HG03558 (cell line): ENCODE measurements around the gene ASTN1.

Source experiments
- ATAC-seq: cut with Tn5 transposase; IDR thresholded peaks from one replicate; pipeline ENCODE4 v1.9.1; 2021; ENCODE audit warnings: moderate number of reproducible peaks; ENCODE audit not compliant: unreplicated experiment; ENCODE audit errors: extremely low read depth

The ASTN1 gene

GRCh38 chr1:176943783-176944182, 220.7 kb downstream of the ASTN1 start:
- no peak for ATAC-seq

GRCh38 chr1:176942346-176942745, 222.2 kb downstream of the ASTN1 start:
- ATAC-seq, result no peak

- no peak for ATAC-seq
These were observed 224.5 kb downstream of the ASTN1 start for GRCh38 chr1:176939993-176940392.

GRCh38 chr1:176938375-176938774, 226.1 kb downstream of the ASTN1 start:
- no peak for ATAC-seq

- no peak for ATAC-seq
These were observed 230.1 kb downstream of the ASTN1 start for GRCh38 chr1:176934370-176934769.

GRCh38 chr1:176932114-176933104, 232.1 kb downstream of the ASTN1 start:
- no peak for ATAC-seq

GRCh38 chr1:176931526-176931925, 233.0 kb downstream of the ASTN1 start:
- ATAC-seq, result no peak

GRCh38 chr1:176926330-176927086, 238.0 kb downstream of the ASTN1 start:
- no peak for ATAC-seq

GRCh38 chr1:176925223-176925622, 239.3 kb downstream of the ASTN1 start:
- no peak for ATAC-seq

GRCh38 chr1:176923283-176923682, 241.2 kb downstream of the ASTN1 start:
- no peak for ATAC-seq

GRCh38 chr1:176919386-176920378, 244.8 kb downstream of the ASTN1 start:
- ATAC-seq, result no peak

- no peak for ATAC-seq
These were observed 258.9 kb downstream of the ASTN1 start for GRCh38 chr1:176905648-176906047.

GRCh38 chr1:176904057-176904751, 260.3 kb downstream of the ASTN1 start:
- no peak for ATAC-seq

- no peak for ATAC-seq
These were observed 261.0 kb downstream of the ASTN1 start for GRCh38 chr1:176903474-176903873.

GRCh38 chr1:176899321-176899720, 265.2 kb downstream of the ASTN1 start:
- ATAC-seq, result no peak

- ATAC-seq, result no peak
These were observed 266.9 kb downstream of the ASTN1 start for GRCh38 chr1:176897350-176898236.

GRCh38 chr1:176896216-176896615, 268.3 kb downstream of the ASTN1 start:
- ATAC-seq, result no peak

- no peak for ATAC-seq
These were observed 270.1 kb downstream of the ASTN1 start for GRCh38 chr1:176894450-176894849.
